Measurements from ENCODE around the gene HACD2. TPM values are rescaled to one million over a fixed set of nuclear protein-coding genes. Genes with fewer than 3 reads are reported as not detected.

HACD2 gene
- total RNA-seq, 1 experiment from 2014 or later: 43.0 TPM

GRCh38 chr3:123483146-123483545 lies 101.7 kb downstream of the HACD2 start:
- no peak overlapping the region for H3K9ac ChIP-seq (ENCODE audit: low read length)
- intact Hi-C loops (cut with micrococcal nuclease): no loop called here
- no peaks in the 10 kb centered on the region for H3K79me2 ChIP-seq (ENCODE audit: insufficient read depth, low read length)
- H3K4me3 ChIP-seq (replicated peaks in 1 of 2; ENCODE audit: low read depth in 1 of 2, low read length in 2 of 2): no peak overlapping the region
- H3K27ac ChIP-seq (ENCODE audit: low read depth, low read length): no peak overlapping the region
- H3K27me3 ChIP-seq (ENCODE audit: insufficient read depth, low read length): no peaks in the 10 kb centered on the region
- ATAC-seq: no peak
- H3K9me3 ChIP-seq (ENCODE audit: control insufficient read depth in 1 of 2, insufficient read depth in 1 of 2, low read depth in 1 of 2, low read length in 2 of 2): no peaks in the 10 kb centered on the region
- no peaks in the 10 kb centered on the region for H3K36me3 ChIP-seq (ENCODE audit: control insufficient read depth in 1 of 2, insufficient read depth in 2 of 2, low read length in 2 of 2)
- no peaks in the 10 kb centered on the region for H3K9me2 ChIP-seq (ENCODE audit: insufficient read depth)
- no peak for DNase-seq (ENCODE audit: low read depth, low spot score)
- no peaks in the 10 kb centered on the region for H3K4me1 ChIP-seq (ENCODE audit: control insufficient read depth in 1 of 2, insufficient read depth in 2 of 2, low read length in 2 of 2)
- no peak for TF ChIP-seq POLR2A (IDR thresholded peaks at IDR 0.05; ENCODE audit: borderline replicate concordance, extremely low read depth, insufficient read depth, insufficient read length)
- no peak for TF ChIP-seq EGR1 (IDR thresholded peaks at IDR 0.05; ENCODE audit: low read depth)
- TF ChIP-seq ZFX (IDR thresholded peaks at IDR 0.05): no peak
- TF ChIP-seq CEBPB (IDR thresholded peaks at IDR 0.05; ENCODE audit: low read depth): no peak
- TF ChIP-seq CTCF (IDR thresholded peaks at IDR 0.05 in 2 of 3, conservative IDR thresholded peaks at IDR 0.05 in 1 of 3; ENCODE audit: borderline replicate concordance in 1 of 3, insufficient read depth in 1 of 3, low read depth in 2 of 3, low read length in 2 of 3): no peak
- TF ChIP-seq ZBTB33 (IDR thresholded peaks at IDR 0.05; ENCODE audit: extremely low read depth, insufficient replicate concordance, low read length): no peak
- no peak for TF ChIP-seq ATF3 (IDR thresholded peaks at IDR 0.05)
- no peak for TF ChIP-seq EZH2phosphoT487 (IDR thresholded peaks at IDR 0.05; ENCODE audit: borderline replicate concordance)
- TF ChIP-seq SP1 (IDR thresholded peaks at IDR 0.05; ENCODE audit: low read depth): no peak
- no peak for TF ChIP-seq YY1 (IDR thresholded peaks at IDR 0.05; ENCODE audit: extremely low read depth, insufficient replicate concordance, low read depth, low read length)
- TF ChIP-seq POLR2AphosphoS5 (IDR thresholded peaks at IDR 0.05; ENCODE audit: low read depth, low read length): no peak
- no peak for TF ChIP-seq SRF (IDR thresholded peaks at IDR 0.05; ENCODE audit: low read depth)
- TF ChIP-seq FOSL1 (IDR thresholded peaks at IDR 0.05; ENCODE audit: low read depth): no peak
- TF ChIP-seq JUND (IDR thresholded peaks at IDR 0.05): no peak
- TF ChIP-seq TCF7L2 (IDR thresholded peaks at IDR 0.05; ENCODE audit: borderline replicate concordance, extremely low read depth, insufficient read depth, insufficient read length): no peak
- ChIA-PET CTCF (no interaction called here), RAD21 (ENCODE audit: low non-redundant PET in 1 of 2, low total read pairs in 2 of 2, uncharacterized antibody in 2 of 2, unreplicated experiment in 2 of 2) (no interaction called here), POLR2A (no interaction called here)
- H3K4me2 ChIP-seq (ENCODE audit: low read length): no peak overlapping the region
- BruUV-seq (replicated peaks): no TSS peak
- no peak overlapping the region for H2AFZ ChIP-seq (ENCODE audit: low read depth, low read length, poor library complexity, severe bottlenecking)
- H4K20me1 ChIP-seq (ENCODE audit: insufficient read depth): no peaks in the 10 kb centered on the region

All from HCT116 (cell line).